ENCODE results near the gene NAA60.

NAA60 gene

GRCh38 chr16:3444032-3444388 is 530 bp downstream of the NAA60 start:
- no peak overlapping the region; the same call in 1 of the 2 replicates for H3K27ac ChIP-seq (ENCODE audit: low read depth, low read length)
- WGBS: 53% methylated on average over 10 of the region's 10 CpGs
- no peaks in the 10 kb centered on the region for H3K4me1 ChIP-seq (ENCODE audit: insufficient read depth, low read length)
- H3K9me3 ChIP-seq (ENCODE audit: insufficient read depth, low read depth, low read length): peaks cover 9% of the 10 kb centered on the region; the same call in 1 of the 2 replicates
- H3K4me3 ChIP-seq (ENCODE audit: low read length): peak overlapping the region; percentile 74
- peaks cover 21% of the 10 kb centered on the region for H3K36me3 ChIP-seq (ENCODE audit: insufficient read depth, low read length)
- H3K27me3 ChIP-seq (ENCODE audit: insufficient read depth, low read length): no peaks in the 10 kb centered on the region
- peak overlapping the region; percentile 64 for H3K9ac ChIP-seq (ENCODE audit: low read depth, low read length)

- no peak overlapping the region for H3K27ac ChIP-seq (ENCODE audit: low read depth, low read length)
- WGBS: 71% methylated on average over 4 of the region's 5 CpGs
- H3K9me3 ChIP-seq (ENCODE audit: insufficient read depth, low read depth, low read length): no peaks in the 10 kb centered on the region
- H3K27me3 ChIP-seq (ENCODE audit: insufficient read depth, low read length): no peaks in the 10 kb centered on the region
- no peak overlapping the region for H3K4me3 ChIP-seq (ENCODE audit: low read length)
- H3K9ac ChIP-seq (ENCODE audit: low read depth, low read length): no peak overlapping the region
- no peaks in the 10 kb centered on the region; the same call in 1 of the 2 replicates for H3K36me3 ChIP-seq (ENCODE audit: insufficient read depth, low read length)
- H3K4me1 ChIP-seq (ENCODE audit: insufficient read depth, low read length): peaks cover 6% of the 10 kb centered on the region
Observed at GRCh38 chr16:3454093-3454492, 10.6 kb downstream of the NAA60 start.

GRCh38 chr16:3454631-3455147 is 11.2 kb downstream of the NAA60 start:
- H3K9ac ChIP-seq (ENCODE audit: low read depth, low read length): no peak overlapping the region
- 94% methylated on average over 10 of the region's 10 CpGs for WGBS
- H3K4me3 ChIP-seq (ENCODE audit: low read length): no peak overlapping the region

GRCh38 chr16:3457434-3458252 is 14.2 kb downstream of the NAA60 start:
- H3K9ac ChIP-seq (ENCODE audit: low read depth, low read length): peak overlapping the region; percentile 96

More at GRCh38 chr16:3454631-3455147, 11.2 kb downstream of the NAA60 start:
- no peaks in the 10 kb centered on the region for H3K27me3 ChIP-seq (ENCODE audit: insufficient read depth, low read length)
- no peak overlapping the region for H3K27ac ChIP-seq (ENCODE audit: low read depth, low read length)
- no peaks in the 10 kb centered on the region for H3K9me3 ChIP-seq (ENCODE audit: insufficient read depth, low read depth, low read length)
- H3K36me3 ChIP-seq (ENCODE audit: insufficient read depth, low read length): no peaks in the 10 kb centered on the region; the same call in 1 of the 2 replicates
- H3K4me1 ChIP-seq (ENCODE audit: insufficient read depth, low read length): peaks cover 11% of the 10 kb centered on the region

GRCh38 chr16:3458278-3458851 is 14.9 kb downstream of the NAA60 start:
- no peaks in the 10 kb centered on the region for H3K27me3 ChIP-seq (ENCODE audit: insufficient read depth, low read length)
- H3K27ac ChIP-seq (ENCODE audit: low read depth, low read length): peak overlapping the region; percentile 96
- H3K4me1 ChIP-seq (ENCODE audit: insufficient read depth, low read length): peaks cover 28% of the 10 kb centered on the region
- H3K9me3 ChIP-seq (ENCODE audit: insufficient read depth, low read depth, low read length): no peaks in the 10 kb centered on the region
- no peaks in the 10 kb centered on the region for H3K36me3 ChIP-seq (ENCODE audit: insufficient read depth, low read length)
- under 1% methylated on average over 46 of the region's 47 CpGs for WGBS
- H3K4me3 ChIP-seq (ENCODE audit: low read length): peak overlapping the region; percentile 99
- H3K9ac ChIP-seq (ENCODE audit: low read depth, low read length): peak overlapping the region; percentile 96

More at GRCh38 chr16:3457434-3458252, 14.2 kb downstream of the NAA60 start:
- peaks cover 28% of the 10 kb centered on the region for H3K4me1 ChIP-seq (ENCODE audit: insufficient read depth, low read length)
- peak overlapping the region; percentile 99 for H3K4me3 ChIP-seq (ENCODE audit: low read length)
- H3K27me3 ChIP-seq (ENCODE audit: insufficient read depth, low read length): no peaks in the 10 kb centered on the region
- H3K36me3 ChIP-seq (ENCODE audit: insufficient read depth, low read length): no peaks in the 10 kb centered on the region
- WGBS: 2% methylated on average over 83 of the region's 83 CpGs
- H3K27ac ChIP-seq (ENCODE audit: low read depth, low read length): peak overlapping the region; percentile 96
- no peaks in the 10 kb centered on the region for H3K9me3 ChIP-seq (ENCODE audit: insufficient read depth, low read depth, low read length)

GRCh38 chr16:3458852-3459361 is 15.4 kb downstream of the NAA60 start:
- Histone ChIP-seq H3K36me3 (ENCODE audit: insufficient read depth, low read length) (no peaks in the 10 kb centered on the region), H3K9me3 (ENCODE audit: insufficient read depth, low read depth, low read length) (no peaks in the 10 kb centered on the region), H3K9ac (ENCODE audit: low read depth, low read length) (peak overlapping the region; percentile 96), H3K4me3 (ENCODE audit: low read length) (peak overlapping the region; percentile 99), H3K27me3 (ENCODE audit: insufficient read depth, low read length) (no peaks in the 10 kb centered on the region), H3K4me1 (ENCODE audit: insufficient read depth, low read length) (peaks cover 28% of the 10 kb centered on the region), H3K27ac (ENCODE audit: low read depth, low read length) (peak overlapping the region; percentile 96)
- WGBS: 35% methylated on average over 10 of the region's 10 CpGs

- Histone ChIP-seq H3K9ac (ENCODE audit: low read depth, low read length) (no peak overlapping the region), H3K27ac (ENCODE audit: low read depth, low read length) (no peak overlapping the region; the same call in 1 of the 2 replicates), H3K4me1 (ENCODE audit: insufficient read depth, low read length) (peaks cover 30% of the 10 kb centered on the region), H3K36me3 (ENCODE audit: insufficient read depth, low read length) (no peaks in the 10 kb centered on the region), H3K4me3 (ENCODE audit: low read length) (peak overlapping the region; percentile 99), H3K27me3 (ENCODE audit: insufficient read depth, low read length) (no peaks in the 10 kb centered on the region), H3K9me3 (ENCODE audit: insufficient read depth, low read depth, low read length) (no peaks in the 10 kb centered on the region)
- 55% methylated on average over 9 of the region's 9 CpGs for WGBS
Observed at GRCh38 chr16:3459401-3460090, 16.1 kb downstream of the NAA60 start.

- H3K4me1 ChIP-seq (ENCODE audit: insufficient read depth, low read length): peaks cover 31% of the 10 kb centered on the region
Observed at GRCh38 chr16:3460121-3460520, 16.6 kb downstream of the NAA60 start.

GRCh38 chr16:3460585-3460984 is 17.1 kb downstream of the NAA60 start:
- H3K9ac ChIP-seq (ENCODE audit: low read depth, low read length): no peak overlapping the region

More at GRCh38 chr16:3460121-3460520, 16.6 kb downstream of the NAA60 start:
- Histone ChIP-seq H3K4me3 (ENCODE audit: low read length) (peak overlapping the region; percentile 99; the same call in 1 of the 2 replicates), H3K27ac (ENCODE audit: low read depth, low read length) (no peak overlapping the region; the same call in 1 of the 2 replicates), H3K9me3 (ENCODE audit: insufficient read depth, low read depth, low read length) (no peaks in the 10 kb centered on the region), H3K9ac (ENCODE audit: low read depth, low read length) (no peak overlapping the region), H3K36me3 (ENCODE audit: insufficient read depth, low read length) (no peaks in the 10 kb centered on the region), H3K27me3 (ENCODE audit: insufficient read depth, low read length) (no peaks in the 10 kb centered on the region)
- 90% methylated on average over 7 of the region's 7 CpGs for WGBS

GRCh38 chr16:3461151-3461550 is 17.7 kb downstream of the NAA60 start:
- Histone ChIP-seq H3K27ac (ENCODE audit: low read depth, low read length) (no peak overlapping the region), H3K36me3 (ENCODE audit: insufficient read depth, low read length) (peaks cover 4% of the 10 kb centered on the region; the same call in 1 of the 2 replicates), H3K27me3 (ENCODE audit: insufficient read depth, low read length) (no peaks in the 10 kb centered on the region), H3K9me3 (ENCODE audit: insufficient read depth, low read depth, low read length) (no peaks in the 10 kb centered on the region), H3K4me1 (ENCODE audit: insufficient read depth, low read length) (peaks cover 31% of the 10 kb centered on the region), H3K4me3 (ENCODE audit: low read length) (no peak overlapping the region), H3K9ac (ENCODE audit: low read depth, low read length) (no peak overlapping the region)
- 87% methylated on average over 8 of the region's 8 CpGs for WGBS

More at GRCh38 chr16:3460585-3460984, 17.1 kb downstream of the NAA60 start:
- H3K9me3 ChIP-seq (ENCODE audit: insufficient read depth, low read depth, low read length): no peaks in the 10 kb centered on the region
- no peaks in the 10 kb centered on the region for H3K36me3 ChIP-seq (ENCODE audit: insufficient read depth, low read length)
- H3K27ac ChIP-seq (ENCODE audit: low read depth, low read length): no peak overlapping the region; the same call in 1 of the 2 replicates
- H3K4me1 ChIP-seq (ENCODE audit: insufficient read depth, low read length): peaks cover 31% of the 10 kb centered on the region
- H3K27me3 ChIP-seq (ENCODE audit: insufficient read depth, low read length): no peaks in the 10 kb centered on the region
- no peak overlapping the region for H3K4me3 ChIP-seq (ENCODE audit: low read length)
- WGBS: 93% methylated on average over 8 of the region's 8 CpGs

Measured in HUES64 (cell line).